HepG2 (cell line): ENCODE data around the gene ZNF22. TPM values are rescaled to one million over a fixed set of nuclear protein-coding genes. Genes with fewer than 3 reads are reported as not detected.
A peak's percentile ranks its signal among the peaks of the same experiment; 100 is the strongest.

ENCODE experiments used
- ATAD3A ChIP-seq: sonication (generic); formaldehyde crosslinking; IDR thresholded peaks from 2 replicates; pipeline ENCODE4 v1.4.0; 2020; ENCODE audit warnings: missing genetic modification reagents
- DRAP1 ChIP-seq: IDR thresholded peaks from 2 replicates; pipeline ENCODE4 v1.6.1; 2016; ENCODE audit warnings: missing genetic modification reagents, missing compliant biosample characterization
- FOXC1 ChIP-seq: sonication (generic); formaldehyde crosslinking; IDR thresholded peaks from 2 replicates; pipeline ENCODE4 v1.8.0; 2022; ENCODE audit warnings: mild to moderate bottlenecking, missing genetic modification reagents, borderline replicate concordance
- FUBP1 ChIP-seq: sonication (generic); formaldehyde crosslinking; IDR thresholded peaks from 2 replicates; pipeline ENCODE4 v1.5.1; 2020; ENCODE audit warnings: missing genetic modification reagents, mild to moderate bottlenecking, borderline replicate concordance
- HMG20B ChIP-seq: conservative IDR thresholded peaks from 2 replicates; pipeline ENCODE4 v1.6.1; 2016; ENCODE audit warnings: missing genetic modification reagents, missing compliant biosample characterization
- NR2C2 ChIP-seq: sonication (generic); formaldehyde crosslinking; IDR thresholded peaks from 2 replicates; pipeline ENCODE4 v1.4.0; 2020; ENCODE audit warnings: missing genetic modification reagents, mild to moderate bottlenecking, moderate library complexity, borderline replicate concordance
- PHB2 ChIP-seq: fragments of 450-650 bp; IDR thresholded peaks from 2 replicates; pipeline ENCODE4 v1.6.1; 2018; ENCODE audit not compliant: partially characterized antibody
- SRF ChIP-seq: IDR thresholded peaks from 2 replicates; pipeline ENCODE4 v1.6.1; 2011; ENCODE audit warnings: mild to moderate bottlenecking, low read depth, low read length, moderate library complexity
- TARDBP ChIP-seq: sonication (generic); formaldehyde crosslinking; IDR thresholded peaks from 2 replicates; pipeline ENCODE4 v1.8.0; 2022; ENCODE audit warnings: mild to moderate bottlenecking, missing genetic modification reagents
- TIGD3 ChIP-seq: sonication (generic); formaldehyde crosslinking; IDR thresholded peaks from 2 replicates; pipeline ENCODE4 v1.5.1; 2020; ENCODE audit warnings: mild to moderate bottlenecking, missing genetic modification reagents, borderline replicate concordance
- ZBED4 ChIP-seq: sonication (generic); formaldehyde crosslinking; IDR thresholded peaks from 2 replicates; pipeline ENCODE4 v1.4.0; 2020; ENCODE audit warnings: missing genetic modification reagents, borderline replicate concordance
- ZBTB1 ChIP-seq: sonication (generic); formaldehyde crosslinking; IDR thresholded peaks from 2 replicates; pipeline ENCODE4 v1.4.0; 2020; ENCODE audit warnings: missing genetic modification reagents, borderline replicate concordance
- ZBTB26 ChIP-seq: IDR thresholded peaks from 2 replicates; pipeline ENCODE4 v1.6.1; 2016; ENCODE audit warnings: missing compliant biosample characterization, missing genetic modification reagents, borderline replicate concordance
- ZFP37 ChIP-seq: sonication (generic); formaldehyde crosslinking; IDR thresholded peaks from 2 replicates; pipeline ENCODE4 v1.4.0; 2020; ENCODE audit warnings: missing genetic modification reagents, borderline replicate concordance
- ZFY ChIP-seq: sonication (generic); formaldehyde crosslinking; IDR thresholded peaks from 2 replicates; pipeline ENCODE4 v1.4.0; 2020; ENCODE audit warnings: missing genetic modification reagents
- ZGPAT ChIP-seq: IDR thresholded peaks from 2 replicates; pipeline ENCODE4 v1.6.1; 2016; ENCODE audit warnings: mild to moderate bottlenecking
- ZNF501 ChIP-seq: sonication (generic); formaldehyde crosslinking; IDR thresholded peaks from 2 replicates; pipeline ENCODE4 v1.5.1; 2020; ENCODE audit warnings: mild to moderate bottlenecking, moderate library complexity, missing genetic modification reagents
- polyA plus RNA-seq, 8 experiments: library from polyadenylated mRNA; depleted of rRNA in 3 of 8; stranded (reverse) in 7 of 8; unstranded in 1 of 8; fragments of >200 nt; fragmentation: Illumina TruSeq in 4 of 8; extraction: Trizol in 4 of 8; gene quantifications; 2 replicates each; pipeline versions ENCODE4 v1.2.1 to v1.2.3, GENCODE V29; 2011 to 2016; ENCODE audit warnings: low read depth in 4 of 8, missing spikeins in 1 of 8, mixed read lengths in 1 of 8; ENCODE audit not compliant: insufficient read depth in 1 of 8
- total RNA-seq, 5 experiments: library from RNA; depleted of rRNA; stranded (reverse); fragments of >200 nt; fragmentation: Illumina TruSeq; extraction: Trizol; gene quantifications; 2 replicates each; pipeline ENCODE4 v1.2.3, GENCODE V29; 2016; ENCODE audit warnings: low read depth in 1 of 5

ZNF22 gene
- total and polyA plus RNA-seq, 2 of the 13 experiments (the other 11 are each of a cell fraction or from before 2014, with no cell fraction given) = 0.40 to 1.3 TPM

- TF ChIP-seq ZBTB1 (CRISPR knock-in tag) (no peak), ZBTB26 (CRISPR knock-in tag) (no peak), PHB2 (no peak), ZGPAT (CRISPR knock-in tag) (peak; percentile 93), DRAP1 (CRISPR knock-in tag) (peak; percentile 56; the same call in 1 of the 2 replicates), HMG20B (0 out of 2 replicates have a peak, but pooled peaks have one; percentile 48), FUBP1 (CRISPR knock-in tag) (no peak), TIGD3 (CRISPR knock-in tag) (no peak), ZFY (CRISPR knock-in tag) (peak; percentile 40; the same call in 1 of the 2 replicates), NR2C2 (CRISPR knock-in tag) (peak; percentile 89), ZNF501 (CRISPR knock-in tag) (0 out of 2 replicates have a peak, but pooled peaks have one; percentile 6), ZBED4 (CRISPR knock-in tag) (0 out of 2 replicates have a peak, but pooled peaks have one; percentile 32), ATAD3A (CRISPR knock-in tag) (no peak), TARDBP (CRISPR knock-in tag) (peak; percentile 94), SRF (0 out of 2 replicates have a peak, but pooled peaks have one; percentile 41), FOXC1 (CRISPR knock-in tag) (0 out of 2 replicates have a peak, but pooled peaks have one; percentile 25), ZFP37 (no peak)
These were observed 20.2 kb upstream of the ZNF22 start (continued) for GRCh38 chr10:44980309-44981171.
